IPS DF 4.7 (cell line): ENCODE results near the gene TRIML2.

Experiments used
- DNase-seq: peaks from one replicate; pipeline ENCODE4 v3.0.0-alpha.2; 2013; ENCODE audit warnings: low spot score; ENCODE audit errors: extremely low read depth

Gene TRIML2

GRCh38 chr4:188109157-188109755, at the start of gene TRIML2:
Gene TRIML2, minus strand, starts transcription at chr4:188109603. Its CDS starts 4,235 bp downstream, at chr4:188105368.
- DNase-seq, result no peak

- no peak for DNase-seq
Measured at GRCh38 chr4:188158336-188158735, 48.9 kb upstream of the TRIML2 start.

DNA sequence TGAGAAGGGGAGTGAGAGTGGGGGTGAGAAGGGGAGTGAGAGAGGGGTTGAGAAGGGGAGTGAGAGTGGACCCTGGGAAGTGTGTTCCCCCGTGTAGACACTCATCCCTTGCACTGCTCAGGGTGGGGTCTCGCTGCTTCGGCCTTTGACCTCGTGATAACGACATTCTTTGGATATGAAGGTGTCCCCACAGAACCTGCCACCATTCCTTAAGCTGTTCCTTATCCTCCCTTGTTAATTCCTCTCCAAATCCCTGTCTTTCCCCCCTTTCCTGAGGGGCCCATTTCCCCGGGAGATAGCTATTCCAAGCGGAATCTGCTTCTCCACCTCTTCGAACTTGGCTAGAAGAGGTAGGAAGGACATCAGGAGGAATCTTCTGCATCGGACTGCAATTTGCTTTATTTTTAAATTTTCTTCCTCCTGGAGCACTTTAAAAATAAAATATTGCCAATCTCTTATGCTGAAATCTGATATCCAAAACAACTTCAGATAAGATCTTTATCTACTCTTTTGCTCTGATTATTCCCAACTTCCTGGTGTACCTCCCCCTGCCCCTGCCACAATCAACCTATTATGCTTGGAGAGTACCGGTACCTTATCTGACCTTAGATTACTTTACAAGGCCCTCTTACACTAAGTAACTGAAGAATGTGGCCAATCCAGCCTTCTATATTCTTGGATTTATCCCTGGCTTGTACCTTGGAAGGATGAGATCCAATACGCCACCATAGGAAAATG, 45.4 kb upstream of the TRIML2 start:
- no peak for DNase-seq

DNA sequence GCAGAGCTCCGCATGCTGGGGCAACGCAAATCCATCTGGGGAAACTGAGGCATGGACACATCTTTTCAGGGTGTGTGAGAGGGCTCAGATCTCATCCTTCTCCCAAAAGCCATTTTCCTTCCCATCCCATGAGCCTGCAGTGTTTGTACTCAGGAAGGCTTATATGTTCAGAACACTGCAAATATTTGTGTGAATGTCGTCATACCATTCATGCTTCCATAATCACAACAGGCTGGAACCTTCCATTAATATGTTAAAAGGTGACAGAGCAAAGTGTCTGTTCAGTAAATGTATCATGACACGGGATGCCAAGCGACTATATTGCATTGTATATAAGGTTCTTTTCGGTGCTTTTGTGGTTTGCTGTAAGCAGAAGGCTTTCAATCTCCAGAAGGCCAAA, 38.4 kb upstream of the TRIML2 start:
- DNase-seq, result no peak

GRCh38 chr4:188147176-188147575, 37.8 kb upstream of the TRIML2 start:
- DNase-seq, result no peak

- DNase-seq, result no peak
Measured at GRCh38 chr4:188146618-188147017, 37.2 kb upstream of the TRIML2 start.

GRCh38 chr4:188145601-188146000, 36.2 kb upstream of the TRIML2 start:
- no peak for DNase-seq

- no peak for DNase-seq
Measured at GRCh38 chr4:188143731-188144130, 34.3 kb upstream of the TRIML2 start.

GRCh38 chr4:188139671-188140070, 30.3 kb upstream of the TRIML2 start:
- DNase-seq, result no peak

- no peak for DNase-seq
Measured at GRCh38 chr4:188139141-188139540, 29.7 kb upstream of the TRIML2 start, which contains the start of gene TRIML1. Gene TRIML1, plus strand, starts transcription at chr4:188139441. Its CDS starts 118 bp downstream, at chr4:188139559.

DNA sequence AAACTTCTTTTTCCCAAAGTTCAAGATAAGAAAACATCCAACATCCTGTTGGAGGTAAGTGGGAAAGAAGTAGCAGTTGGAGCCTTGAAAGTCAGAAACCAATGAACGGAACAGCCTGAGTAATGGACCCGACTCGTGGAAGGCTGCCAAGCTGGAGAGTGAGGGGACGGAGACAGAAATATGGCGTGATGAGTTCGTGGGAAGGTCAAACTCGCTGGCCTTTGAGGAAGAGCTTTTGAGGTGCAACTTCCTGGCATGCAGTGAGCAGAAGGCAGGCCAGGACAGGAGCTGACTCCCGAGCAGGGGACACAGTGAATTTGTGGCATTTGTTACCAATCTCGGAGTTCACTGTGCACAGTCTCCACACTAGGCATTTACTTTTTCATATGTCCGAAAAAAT, 28.8 kb upstream of the TRIML2 start:
- no peak for DNase-seq

GRCh38 chr4:188132232-188132631, 22.8 kb upstream of the TRIML2 start:
- DNase-seq, result no peak

DNA sequence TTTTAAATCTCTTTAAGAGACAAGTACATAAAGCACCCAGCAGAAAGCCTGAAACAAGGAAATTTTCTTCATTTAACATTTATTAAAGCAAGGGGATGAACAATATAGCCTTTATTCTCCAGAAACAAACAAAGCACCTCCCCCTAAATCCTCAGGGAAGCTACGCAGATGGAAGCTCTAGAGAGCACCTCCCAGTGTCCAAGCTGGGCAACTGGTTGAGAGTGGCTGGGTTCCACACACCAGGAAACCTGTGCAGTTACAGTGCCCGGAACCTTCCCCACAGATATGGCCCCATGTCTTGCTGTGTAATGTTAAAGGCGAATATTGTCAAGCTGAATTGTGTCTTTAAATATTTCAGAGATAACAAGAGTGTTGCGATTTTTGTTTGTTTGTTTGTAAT, 21.0 kb upstream of the TRIML2 start:
- no peak for DNase-seq

DNA sequence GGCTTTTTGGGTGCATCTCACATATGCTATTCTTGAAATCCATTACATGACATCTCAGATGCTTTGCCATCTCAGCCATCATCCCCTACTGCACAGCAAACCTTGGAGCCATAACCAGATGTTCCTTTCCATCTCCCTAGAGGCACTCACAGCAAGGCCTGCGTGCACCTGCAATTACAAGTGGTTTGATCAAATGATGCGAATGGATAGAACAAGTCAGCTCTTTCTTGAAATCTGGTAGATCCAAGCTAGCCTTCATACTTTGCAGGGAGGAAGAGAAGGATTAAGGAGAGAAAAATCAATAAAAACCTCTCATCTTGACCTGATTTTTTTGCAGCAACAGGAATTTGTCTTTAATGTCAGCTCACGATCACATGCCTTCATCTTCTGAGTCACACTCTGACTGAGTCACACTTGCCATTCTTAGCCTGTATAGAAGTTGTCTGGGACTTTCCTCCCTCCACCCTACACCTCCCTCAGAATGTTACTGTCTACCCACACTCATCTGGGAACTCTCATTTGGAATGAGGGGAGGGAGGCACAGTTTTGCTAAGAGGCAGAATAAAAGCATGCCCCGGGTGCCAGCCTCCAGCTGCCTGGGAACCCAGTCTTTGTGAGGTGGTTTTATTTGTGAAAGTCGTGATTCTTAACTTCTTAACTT, 17.9 kb upstream of the TRIML2 start:
- no peak for DNase-seq

DNA sequence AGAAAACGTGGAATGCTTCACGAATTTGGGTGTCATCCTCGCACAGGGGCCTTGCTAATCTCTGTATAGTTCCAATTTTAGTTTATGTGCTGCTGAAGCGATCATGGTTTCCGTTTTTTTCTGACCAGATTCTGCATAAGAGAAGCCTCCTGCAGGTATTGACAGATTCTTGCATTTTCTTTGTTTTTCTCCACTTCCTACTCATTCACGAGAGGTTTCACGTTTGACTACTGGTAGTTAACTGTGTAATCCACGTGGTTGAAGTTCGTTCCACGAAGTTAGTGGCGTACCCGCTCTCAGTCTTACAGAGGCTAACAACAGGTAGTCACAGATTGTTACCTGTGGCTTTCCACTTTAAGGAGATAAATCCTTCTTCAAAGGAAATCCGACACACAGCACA, 12.1 kb upstream of the TRIML2 start:
- no peak for DNase-seq

- no peak for DNase-seq
Measured at GRCh38 chr4:188117631-188118324, 8.4 kb upstream of the TRIML2 start.

GRCh38 chr4:188113156-188113555, 3.8 kb upstream of the TRIML2 start:
- no peak for DNase-seq

DNA sequence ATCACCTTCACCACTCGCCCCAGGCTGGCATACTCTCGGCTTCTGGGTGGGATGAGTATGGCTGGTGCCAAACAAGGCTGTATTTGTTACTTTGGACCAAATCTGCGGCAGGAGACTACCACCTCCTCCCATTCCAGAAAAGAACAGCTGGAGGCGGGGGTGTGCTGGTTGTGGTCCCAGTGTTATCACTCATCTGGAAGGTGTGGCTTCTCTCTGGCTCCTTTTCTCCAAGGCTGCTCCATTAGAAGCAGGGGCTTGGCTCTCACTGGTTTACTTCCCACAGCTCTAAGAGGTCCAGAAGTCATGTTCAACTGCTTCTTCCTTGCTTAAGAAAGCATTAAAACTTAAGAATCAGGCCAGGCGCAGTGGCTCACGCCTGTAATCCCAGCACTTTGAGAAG, 2.6 kb upstream of the TRIML2 start:
- no peak for DNase-seq

DNA sequence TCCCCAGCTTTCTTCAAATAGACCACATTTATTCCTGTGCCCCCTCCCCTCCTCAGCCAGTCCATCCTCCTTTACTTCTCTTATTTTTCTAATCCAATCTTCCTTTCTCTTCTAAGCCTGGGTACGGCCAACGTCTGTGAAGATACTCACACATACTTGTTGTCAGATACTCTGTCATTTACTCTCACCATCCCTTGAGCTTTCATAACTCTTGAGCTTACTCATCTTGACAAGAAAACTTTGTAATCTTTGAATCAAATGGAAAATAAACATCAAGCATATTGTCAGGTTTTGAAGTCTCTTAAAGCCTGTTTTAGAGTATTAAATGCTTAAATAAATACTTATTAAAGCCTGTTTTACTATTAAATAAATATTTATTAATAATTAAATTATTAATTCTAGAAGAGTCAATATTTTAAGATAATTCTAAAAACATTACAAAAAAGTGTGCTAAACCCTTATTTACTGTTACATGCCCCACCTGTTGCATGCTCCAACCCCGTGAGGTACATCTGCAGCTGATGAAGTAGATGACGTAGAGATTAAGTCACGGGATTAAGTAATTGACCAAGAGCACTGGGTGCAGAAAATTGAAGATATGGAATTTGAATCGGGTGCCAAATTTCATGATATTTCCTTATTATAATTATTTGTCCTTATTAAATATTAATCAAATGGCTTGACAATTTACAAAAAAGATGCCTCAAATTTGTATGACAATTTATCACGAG, 1.5 kb upstream of the TRIML2 start:
- no peak for DNase-seq

GRCh38 chr4:188110036-188110435, 633 bp upstream of the TRIML2 start:
- DNase-seq, result no peak
